SK-N-MC (cell line): ENCODE measurements around the gene PAK4.

Experiments used
- EZH2 ChIP-seq: fragments of 200-600 bp; sonication (generic); IDR thresholded peaks from one replicate; pipeline ENCODE4 v1.6.1; 2017; ENCODE audit warnings: antibody characterized with exemption
- FOXP2 ChIP-seq: optimal IDR thresholded peaks from 2 replicates; pipeline ENCODE3; 2011; ENCODE audit warnings: mild to moderate bottlenecking, moderate library complexity; ENCODE audit not compliant: insufficient read depth; ENCODE audit errors: extremely low read length, control extremely low read depth
- POLR2AphosphoS5 ChIP-seq: IDR thresholded peaks from 2 replicates; pipeline ENCODE4 v1.6.1; 2012; ENCODE audit warnings: mild to moderate bottlenecking, low read depth, low read length, borderline replicate concordance

DNA sequence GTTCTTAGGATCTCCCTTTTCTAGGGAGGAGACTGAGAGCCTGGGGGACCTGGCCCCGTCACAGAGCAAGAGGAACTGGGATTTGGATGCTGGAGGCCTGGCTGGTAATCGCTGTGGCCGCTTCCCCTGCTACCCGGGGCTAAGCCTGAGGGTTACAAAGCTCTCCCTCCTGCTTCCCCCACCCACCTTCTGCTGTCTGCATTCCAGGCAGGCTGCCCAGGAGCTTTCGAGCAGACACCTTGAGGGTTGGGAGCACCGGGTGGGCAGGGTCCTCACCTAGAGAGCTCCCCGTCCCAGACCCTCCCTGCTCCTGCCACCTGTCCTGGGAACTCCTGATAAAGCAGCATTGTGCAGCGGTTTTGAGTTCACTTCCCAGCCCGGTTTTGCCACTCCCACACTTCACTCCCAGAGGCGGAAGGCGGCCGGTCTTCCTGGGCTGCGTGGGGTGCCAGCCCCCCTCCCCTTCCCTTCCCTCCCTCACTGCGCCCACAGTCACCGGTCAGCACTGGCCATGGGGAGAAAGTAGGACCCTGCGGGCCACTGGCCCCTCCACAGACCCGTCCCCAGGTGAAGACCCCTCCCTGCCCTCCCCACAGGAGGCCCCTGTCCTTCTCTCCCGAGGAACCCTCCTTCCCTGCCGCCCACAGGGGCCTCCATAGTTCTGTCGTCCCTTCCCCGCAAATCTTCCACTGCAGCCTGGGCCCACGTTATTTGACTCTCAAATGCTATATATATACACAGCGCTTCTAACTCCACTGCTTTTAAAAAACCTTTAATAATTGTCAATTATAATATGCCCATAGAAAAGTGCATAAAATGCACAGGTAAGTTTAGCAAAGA is 8.1 kb downstream of the PAK4 start:
- no peak for TF ChIP-seq EZH2
- no peak for TF ChIP-seq POLR2AphosphoS5
- no peak for TF ChIP-seq FOXP2
